ENCODE results near the gene ENTHD1.

Gene ENTHD1

DNA sequence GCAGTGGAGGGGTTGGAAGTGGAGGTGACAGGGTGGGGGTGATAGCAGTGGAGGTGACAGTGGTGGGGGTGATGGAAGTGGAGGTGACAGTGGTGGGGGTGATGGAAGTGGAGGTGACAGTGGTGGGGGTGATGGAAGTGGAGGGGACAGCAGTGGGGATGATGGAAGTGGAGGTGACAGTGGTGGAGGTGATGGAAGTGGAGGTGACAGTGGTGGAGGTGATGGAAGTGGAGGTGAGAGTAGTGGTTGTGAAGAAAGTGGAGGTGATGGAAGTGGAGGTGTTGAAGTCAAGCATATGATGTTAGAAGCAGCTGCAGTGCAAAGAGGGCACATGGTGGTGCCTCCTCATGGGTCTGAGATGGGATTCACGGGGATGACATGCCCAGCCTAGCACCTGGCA lies 181.5 kb downstream of the ENTHD1 start:
- Histone ChIP-seq H3K36me3 (ENCODE audit: insufficient read depth, low read length) (no peaks in the 10 kb centered on the region), H2AFZ (ENCODE audit: low read depth, low read length) (no peak overlapping the region), H3K4me3 (ENCODE audit: low read length) (no peak overlapping the region), H3K9me3 (ENCODE audit: low read length) (no peaks in the 10 kb centered on the region), H3K27me3 (ENCODE audit: insufficient read depth, low read length) (no peaks in the 10 kb centered on the region), H3K4me1 (ENCODE audit: insufficient read depth, low read length) (peaks cover 19% of the 10 kb centered on the region)

DNA sequence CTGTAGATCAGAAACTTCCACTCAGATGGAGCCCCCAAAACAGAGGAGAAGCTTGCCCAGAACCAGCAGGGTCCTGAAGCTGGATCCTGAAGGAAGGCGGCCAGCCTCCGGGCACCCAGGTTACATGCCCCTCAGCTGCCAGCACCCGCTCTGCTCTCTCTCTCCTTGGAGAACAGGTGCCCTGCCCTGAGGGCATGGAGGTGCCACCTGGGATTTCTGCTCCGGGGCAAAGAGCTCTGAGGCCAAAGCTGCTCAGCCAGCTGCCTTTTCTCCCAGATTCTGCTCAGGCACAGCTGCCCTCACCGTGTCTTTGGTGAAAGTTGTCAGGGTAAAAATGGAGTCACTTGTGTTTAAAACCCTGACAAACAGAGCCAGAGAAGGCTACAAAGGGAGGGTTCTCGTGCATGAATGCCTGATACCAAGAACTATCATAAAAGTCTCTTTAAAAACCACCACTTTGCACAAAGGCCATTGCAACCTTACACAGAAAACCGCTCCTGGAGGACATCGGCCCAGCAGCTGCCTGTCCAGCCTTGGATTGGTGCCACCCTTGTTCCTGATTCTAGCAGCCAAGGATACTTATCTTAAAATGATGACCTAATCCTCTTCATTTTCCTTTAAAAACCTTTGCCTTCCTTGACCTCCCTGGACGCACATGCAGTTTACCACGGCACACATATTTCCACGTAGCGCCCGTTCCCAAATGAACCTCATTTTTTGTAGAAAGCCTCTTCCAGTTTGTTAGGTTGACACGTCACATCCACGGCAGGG lies 183.0 kb downstream of the ENTHD1 start:
- H3K4me1 ChIP-seq (ENCODE audit: insufficient read depth, low read length) = peaks cover 17% of the 10 kb centered on the region
- no peaks in the 10 kb centered on the region for H3K36me3 ChIP-seq (ENCODE audit: insufficient read depth, low read length)
- no peak overlapping the region for H3K4me3 ChIP-seq (ENCODE audit: low read length)
- H3K27me3 ChIP-seq (ENCODE audit: insufficient read depth, low read length) = no peaks in the 10 kb centered on the region
- H2AFZ ChIP-seq (ENCODE audit: low read depth, low read length) = no peak overlapping the region
- H3K9me3 ChIP-seq (ENCODE audit: low read length) = no peaks in the 10 kb centered on the region

DNA sequence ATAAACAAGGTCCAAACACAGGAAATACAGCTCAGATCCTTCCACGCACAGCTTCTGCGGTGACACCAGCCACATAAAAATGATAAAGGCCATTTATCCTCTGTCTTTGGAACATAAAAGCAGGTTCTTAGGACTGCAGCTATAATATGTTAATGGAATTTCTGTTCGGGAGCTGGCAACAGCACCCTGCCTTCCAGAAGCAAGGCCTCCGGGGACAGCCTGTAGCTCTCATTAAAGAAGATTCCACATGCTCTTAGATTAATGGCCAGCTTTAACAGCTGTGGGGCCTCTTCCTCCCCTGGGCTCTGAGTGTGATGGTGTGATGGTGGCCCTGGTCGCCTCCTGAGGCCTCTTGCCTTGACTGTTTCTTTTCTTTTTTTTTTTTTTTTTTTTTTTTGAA lies 185.7 kb downstream of the ENTHD1 start:
- Histone ChIP-seq H3K4me1 (ENCODE audit: insufficient read depth, low read length) (peaks cover 13% of the 10 kb centered on the region), H2AFZ (ENCODE audit: low read depth, low read length) (no peak overlapping the region), H3K9me3 (ENCODE audit: low read length) (no peaks in the 10 kb centered on the region), H3K27me3 (ENCODE audit: insufficient read depth, low read length) (no peaks in the 10 kb centered on the region), H3K36me3 (ENCODE audit: insufficient read depth, low read length) (no peaks in the 10 kb centered on the region), H3K4me3 (ENCODE audit: low read length) (no peak overlapping the region)

DNA sequence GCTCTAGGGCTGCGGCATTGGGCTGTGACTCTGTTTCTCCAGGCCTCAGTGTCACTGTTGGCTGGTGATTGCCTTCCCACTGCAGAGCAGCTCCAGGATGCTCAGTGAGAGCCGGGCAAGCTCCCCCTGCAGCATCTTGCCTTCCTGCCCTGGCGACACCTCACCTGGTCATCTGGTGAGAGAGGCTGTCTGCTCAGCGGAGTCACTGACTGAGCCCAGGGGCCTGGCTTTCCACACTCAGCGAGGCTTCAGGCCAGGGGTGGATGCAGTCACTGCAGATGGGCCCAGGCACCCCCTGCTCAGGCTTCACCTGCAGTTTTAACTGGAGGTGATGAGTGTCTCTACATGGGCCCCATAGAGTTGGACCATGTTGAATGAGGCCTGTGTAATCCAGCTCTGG lies 186.2 kb downstream of the ENTHD1 start:
- peaks cover 9% of the 10 kb centered on the region for H3K4me1 ChIP-seq (ENCODE audit: insufficient read depth, low read length)
- no peak overlapping the region for H2AFZ ChIP-seq (ENCODE audit: low read depth, low read length)
- H3K4me3 ChIP-seq (ENCODE audit: low read length) = no peak overlapping the region
- no peaks in the 10 kb centered on the region for H3K9me3 ChIP-seq (ENCODE audit: low read length)
- no peaks in the 10 kb centered on the region for H3K36me3 ChIP-seq (ENCODE audit: insufficient read depth, low read length)
- no peaks in the 10 kb centered on the region for H3K27me3 ChIP-seq (ENCODE audit: insufficient read depth, low read length)

DNA sequence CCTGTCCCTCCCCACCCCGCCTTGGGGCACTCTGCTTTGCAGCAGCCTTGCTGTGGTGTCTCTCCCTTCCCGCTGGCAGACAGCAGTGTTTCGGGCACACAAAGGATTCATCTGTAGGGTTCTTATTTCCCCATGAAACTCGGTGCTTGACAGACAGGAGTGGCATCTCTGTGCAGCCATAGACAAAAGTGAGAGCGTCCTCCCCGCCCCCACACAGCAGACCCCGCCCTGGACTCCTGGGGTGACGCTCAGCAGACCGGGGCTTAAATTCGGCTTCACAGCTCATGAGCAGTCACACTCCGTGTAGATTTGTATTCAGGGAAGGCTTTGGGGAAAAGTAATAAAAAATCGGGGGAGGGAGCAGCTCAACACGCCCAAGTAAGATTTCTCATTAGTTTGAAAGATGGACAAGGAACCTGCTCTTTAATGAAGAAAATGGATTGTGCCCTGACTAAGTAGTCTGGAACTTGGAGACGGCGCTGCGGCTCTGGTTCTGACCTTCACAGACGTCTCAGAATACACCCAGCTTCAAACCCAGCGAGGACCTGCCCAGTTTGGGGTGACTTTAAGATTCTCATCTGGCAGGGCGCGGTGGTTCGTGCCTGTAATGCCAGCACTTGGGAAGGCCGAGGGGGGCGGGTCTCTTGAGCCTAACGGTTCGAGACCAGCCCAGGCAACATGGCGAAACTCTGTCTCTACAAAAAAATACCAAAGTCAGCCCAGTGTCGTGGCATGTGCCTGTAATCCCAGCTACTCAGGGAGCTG lies 187.0 kb downstream of the ENTHD1 start:
- H2AFZ ChIP-seq (ENCODE audit: low read depth, low read length) = no peak overlapping the region
- H3K27me3 ChIP-seq (ENCODE audit: insufficient read depth, low read length) = no peaks in the 10 kb centered on the region
- no peak overlapping the region for H3K4me3 ChIP-seq (ENCODE audit: low read length)
- peaks cover 9% of the 10 kb centered on the region for H3K4me1 ChIP-seq (ENCODE audit: insufficient read depth, low read length)
- no peaks in the 10 kb centered on the region for H3K36me3 ChIP-seq (ENCODE audit: insufficient read depth, low read length)
- no peaks in the 10 kb centered on the region for H3K9me3 ChIP-seq (ENCODE audit: low read length)

DNA sequence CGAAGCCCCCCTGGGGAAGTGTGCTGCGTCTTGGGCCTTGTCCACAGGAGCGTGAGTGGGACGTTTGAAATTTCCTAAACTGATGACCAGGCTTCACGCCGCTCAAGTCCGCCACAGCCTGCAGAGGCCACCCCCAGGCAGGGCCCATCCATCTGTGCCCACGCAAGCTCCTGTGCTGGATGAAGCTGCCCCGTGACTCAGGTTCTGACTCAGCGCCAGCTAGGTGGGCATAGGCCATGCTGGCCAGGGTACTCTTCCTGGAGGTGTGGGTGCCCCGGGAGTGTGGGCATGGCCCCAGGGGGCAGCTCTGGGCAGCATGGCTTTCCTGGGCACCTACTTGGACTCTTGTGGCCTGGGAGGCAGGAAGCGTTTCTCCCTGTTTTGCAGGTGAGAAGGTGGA lies 188.2 kb downstream of the ENTHD1 start:
- H2AFZ ChIP-seq (ENCODE audit: low read depth, low read length) = no peak overlapping the region
- no peaks in the 10 kb centered on the region for H3K27me3 ChIP-seq (ENCODE audit: insufficient read depth, low read length)
- H3K9me3 ChIP-seq (ENCODE audit: low read length) = no peaks in the 10 kb centered on the region
- no peaks in the 10 kb centered on the region for H3K36me3 ChIP-seq (ENCODE audit: insufficient read depth, low read length)
- no peak overlapping the region for H3K4me3 ChIP-seq (ENCODE audit: low read length)
- peaks cover 12% of the 10 kb centered on the region for H3K4me1 ChIP-seq (ENCODE audit: insufficient read depth, low read length)

DNA sequence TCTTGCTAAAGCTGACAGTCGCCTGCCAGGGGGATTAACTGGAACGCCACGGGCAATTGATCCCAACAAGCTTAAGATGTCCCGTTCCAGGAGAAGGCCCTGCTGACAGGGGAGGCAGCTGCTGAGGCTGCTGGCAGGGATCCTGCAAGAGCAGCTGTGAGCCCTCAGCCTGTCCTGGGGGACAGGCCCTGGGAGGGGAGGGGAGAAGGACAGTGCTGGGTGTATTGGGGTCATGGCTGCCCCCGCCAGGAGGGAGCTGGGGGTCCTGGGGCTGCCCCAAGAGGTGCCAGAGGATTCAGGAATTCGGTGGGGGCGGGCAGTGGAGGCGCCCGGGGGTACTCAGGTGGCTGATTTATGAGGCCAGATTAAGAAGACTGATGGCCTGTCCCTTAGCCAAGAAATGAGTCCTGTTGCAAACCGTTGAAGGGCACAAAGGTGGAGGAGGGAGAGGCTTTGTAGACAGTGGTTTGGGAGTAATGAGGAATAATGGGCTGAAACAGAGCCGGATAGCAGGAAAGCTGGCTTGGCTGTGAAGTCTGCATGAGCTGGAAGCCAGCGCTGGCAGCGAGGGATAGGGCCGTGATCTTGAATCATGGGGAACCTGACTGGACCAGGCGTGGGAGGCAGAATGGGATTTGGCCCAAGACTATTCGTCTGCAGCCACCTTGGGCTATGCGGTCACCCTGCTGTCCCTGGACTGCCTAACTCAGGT lies 189.5 kb downstream of the ENTHD1 start:
- Histone ChIP-seq H3K36me3 (ENCODE audit: insufficient read depth, low read length) (no peaks in the 10 kb centered on the region), H3K9me3 (ENCODE audit: low read length) (no peaks in the 10 kb centered on the region), H3K27me3 (ENCODE audit: insufficient read depth, low read length) (no peaks in the 10 kb centered on the region), H3K4me1 (ENCODE audit: insufficient read depth, low read length) (peaks cover 24% of the 10 kb centered on the region), H2AFZ (ENCODE audit: low read depth, low read length) (no peak overlapping the region), H3K4me3 (ENCODE audit: low read length) (no peak overlapping the region)

DNA sequence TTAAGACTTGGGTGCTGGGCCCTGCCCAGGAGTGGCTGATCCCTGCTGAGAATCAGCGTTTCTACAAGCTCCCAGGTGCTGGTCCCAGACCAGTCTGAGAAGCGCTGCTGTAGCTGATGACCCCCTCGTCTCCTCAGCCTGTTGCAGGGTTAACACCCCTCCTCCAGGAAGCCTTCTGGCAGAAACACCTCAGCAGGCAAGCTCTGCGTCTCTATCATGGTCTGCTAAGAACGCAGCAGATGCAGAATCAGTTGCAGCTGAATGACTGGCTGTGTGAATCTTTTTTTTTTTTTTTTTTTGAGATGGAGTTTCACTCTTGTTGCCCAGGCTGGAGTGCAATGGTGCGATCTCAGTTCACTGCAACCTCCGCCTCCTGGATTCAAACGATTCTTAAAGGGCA lies 190.5 kb downstream of the ENTHD1 start:
- Histone ChIP-seq H3K27me3 (ENCODE audit: insufficient read depth, low read length) (no peaks in the 10 kb centered on the region), H3K36me3 (ENCODE audit: insufficient read depth, low read length) (no peaks in the 10 kb centered on the region), H3K4me1 (ENCODE audit: insufficient read depth, low read length) (peaks cover 24% of the 10 kb centered on the region), H2AFZ (ENCODE audit: low read depth, low read length) (no peak overlapping the region), H3K9me3 (ENCODE audit: low read length) (no peaks in the 10 kb centered on the region), H3K4me3 (ENCODE audit: low read length) (no peak overlapping the region)

DNA sequence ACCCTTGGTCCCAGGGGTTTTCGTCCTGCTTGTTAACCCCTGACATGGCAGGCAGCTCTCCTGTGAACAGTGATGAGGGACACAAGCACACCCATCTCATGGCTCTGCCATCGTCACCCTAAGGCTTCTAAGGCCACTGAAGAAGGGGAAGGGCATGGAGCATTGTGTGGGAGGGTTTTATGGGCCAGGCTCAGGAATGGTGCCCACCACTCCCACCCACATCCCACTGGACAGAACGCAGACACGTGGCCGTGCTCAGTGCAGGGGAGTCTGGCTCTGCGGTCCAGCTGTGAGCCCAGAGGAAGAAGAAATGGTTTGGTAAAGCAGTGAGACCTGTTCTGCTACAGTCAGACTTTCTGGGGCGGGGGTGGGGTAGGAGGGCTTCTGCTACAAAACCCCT lies 193.0 kb downstream of the ENTHD1 start:
- H3K36me3 ChIP-seq (ENCODE audit: insufficient read depth, low read length) = no peaks in the 10 kb centered on the region
- no peaks in the 10 kb centered on the region for H3K27me3 ChIP-seq (ENCODE audit: insufficient read depth, low read length)
- no peak overlapping the region for H3K4me3 ChIP-seq (ENCODE audit: low read length)
- H3K9me3 ChIP-seq (ENCODE audit: low read length) = no peaks in the 10 kb centered on the region
- peaks cover 16% of the 10 kb centered on the region for H3K4me1 ChIP-seq (ENCODE audit: insufficient read depth, low read length)
- H2AFZ ChIP-seq (ENCODE audit: low read depth, low read length) = no peak overlapping the region

DNA sequence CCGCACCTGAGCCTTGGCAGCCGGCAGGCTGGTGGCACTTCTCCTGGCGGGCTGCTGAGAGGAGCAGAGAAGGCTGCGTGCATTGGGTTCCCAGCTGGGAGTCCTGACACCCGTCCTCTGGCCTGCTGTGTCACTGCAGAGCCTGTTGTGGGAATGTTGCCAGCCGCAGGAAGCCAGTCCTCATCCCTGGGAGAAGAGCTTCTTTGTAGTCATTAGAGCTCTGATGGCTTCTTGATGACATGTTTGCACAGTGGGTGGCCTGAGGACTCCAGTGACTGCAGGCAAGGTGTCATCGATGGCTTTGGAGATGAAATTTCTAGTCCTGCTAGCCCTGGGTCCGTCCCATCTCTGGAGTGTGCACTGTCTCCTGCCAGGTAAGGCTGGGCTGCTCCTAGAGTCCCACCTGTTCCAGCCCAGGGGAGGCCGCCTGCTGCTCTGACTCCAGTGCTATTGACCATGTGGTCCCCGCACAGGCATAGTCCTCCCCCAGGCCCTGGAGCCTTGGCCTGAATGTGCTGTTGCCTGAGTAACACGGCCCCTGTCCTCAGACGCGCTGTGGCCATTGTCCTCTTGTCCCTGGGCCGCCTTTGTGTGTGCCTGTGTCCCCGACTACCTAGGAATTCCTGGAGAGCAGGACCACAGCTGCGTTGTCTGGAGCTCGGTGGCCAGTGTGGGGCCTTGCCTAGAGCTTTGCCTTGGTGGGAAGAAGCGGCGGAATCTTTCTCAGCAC lies 193.8 kb downstream of the ENTHD1 start:
- H3K27me3 ChIP-seq (ENCODE audit: insufficient read depth, low read length) = no peaks in the 10 kb centered on the region
- H3K9me3 ChIP-seq (ENCODE audit: low read length) = no peaks in the 10 kb centered on the region

DNA sequence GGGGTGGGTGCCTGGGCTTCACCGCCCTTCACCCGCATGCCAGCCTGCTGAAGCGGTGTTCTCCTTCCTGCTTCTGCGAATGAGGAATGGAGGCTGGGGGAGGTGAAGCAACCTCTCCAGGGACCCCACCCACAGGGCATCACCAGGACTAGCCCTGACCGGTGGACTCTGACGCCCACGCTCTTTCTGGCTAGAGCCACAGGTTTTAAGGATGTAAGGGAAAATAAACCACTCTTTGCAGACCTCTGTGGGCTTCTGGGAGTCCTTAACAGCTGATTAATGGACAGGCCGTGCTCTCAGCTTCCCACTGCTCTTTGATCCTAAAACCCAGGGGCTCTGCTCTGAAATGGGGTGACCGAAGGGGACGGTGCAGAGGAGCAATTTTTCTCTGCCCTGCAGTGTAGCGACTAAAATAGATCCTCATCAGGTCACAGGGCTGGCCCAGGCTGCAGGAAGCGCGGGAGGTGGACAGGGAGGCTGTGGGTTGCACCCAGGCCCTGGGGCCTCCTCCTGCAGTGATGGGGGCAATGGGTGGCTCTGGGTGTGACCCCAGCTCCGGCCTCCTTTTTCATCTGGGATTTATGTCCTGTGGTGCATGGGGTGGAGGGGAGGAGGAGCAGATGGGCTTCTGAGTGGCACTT lies 195.7 kb downstream of the ENTHD1 start:
- no peak overlapping the region for H2AFZ ChIP-seq (ENCODE audit: low read depth, low read length)
- H3K4me3 ChIP-seq (ENCODE audit: low read length) = no peak overlapping the region
- H3K4me1 ChIP-seq (ENCODE audit: insufficient read depth, low read length) = peaks cover 16% of the 10 kb centered on the region
- no peaks in the 10 kb centered on the region for H3K27me3 ChIP-seq (ENCODE audit: insufficient read depth, low read length)
- H3K36me3 ChIP-seq (ENCODE audit: insufficient read depth, low read length) = no peaks in the 10 kb centered on the region
- no peaks in the 10 kb centered on the region for H3K9me3 ChIP-seq (ENCODE audit: low read length)

More for the DNA sequence above, 193.8 kb downstream of the ENTHD1 start:
- no peaks in the 10 kb centered on the region for H3K36me3 ChIP-seq (ENCODE audit: insufficient read depth, low read length)
- H2AFZ ChIP-seq (ENCODE audit: low read depth, low read length) = no peak overlapping the region
- H3K4me3 ChIP-seq (ENCODE audit: low read length) = no peak overlapping the region
- peaks cover 16% of the 10 kb centered on the region for H3K4me1 ChIP-seq (ENCODE audit: insufficient read depth, low read length)

DNA sequence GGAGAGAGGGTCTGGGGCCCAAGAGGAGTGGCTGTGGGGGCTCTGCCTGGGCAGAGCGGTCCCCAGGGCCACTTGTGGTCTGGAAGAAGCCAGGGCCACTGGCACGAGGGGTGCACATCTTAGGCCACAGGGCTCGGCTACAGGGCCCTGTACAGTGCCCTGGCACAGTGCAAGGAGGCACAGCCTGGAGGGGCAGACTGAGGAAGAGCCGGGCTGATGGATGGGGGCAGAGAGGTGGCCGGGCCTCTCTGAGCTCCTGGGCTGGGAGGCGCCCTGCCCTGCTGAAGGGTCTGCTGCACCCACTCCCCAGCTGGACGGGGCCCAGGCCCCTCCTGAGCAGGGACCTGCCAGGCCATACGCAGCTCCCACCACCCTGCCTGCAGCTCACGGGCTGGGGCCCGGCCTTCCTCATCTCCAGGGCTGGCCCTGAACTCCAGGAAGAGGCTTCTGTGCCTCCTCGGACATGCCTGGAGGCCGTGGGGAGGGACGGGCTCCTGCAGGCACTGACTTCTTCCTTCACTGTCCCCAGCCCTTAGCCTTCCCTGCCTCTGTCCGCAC lies 199.5 kb downstream of the ENTHD1 start:
- peaks cover 28% of the 10 kb centered on the region for H3K4me1 ChIP-seq (ENCODE audit: insufficient read depth, low read length)
- no peak overlapping the region for H3K4me3 ChIP-seq (ENCODE audit: low read length)
- no peaks in the 10 kb centered on the region for H3K27me3 ChIP-seq (ENCODE audit: insufficient read depth, low read length)
- H3K36me3 ChIP-seq (ENCODE audit: insufficient read depth, low read length) = no peaks in the 10 kb centered on the region
- H3K9me3 ChIP-seq (ENCODE audit: low read length) = no peaks in the 10 kb centered on the region
- H2AFZ ChIP-seq (ENCODE audit: low read depth, low read length) = no peak overlapping the region

All from neuron (in vitro differentiated cells).